SKM-1 treated with dmso at 0.1 percent for 144 hours (cell line): ENCODE results near the gene SLC39A8.
"Not testable (repeated sequence)": the region's sequence is repeated elsewhere in the genome, so short reads cannot be mapped to it uniquely, and the experiment has no call there.

Source experiments
- DNase-seq: peaks from one replicate; lab custom pipeline; 2025; ENCODE audit not compliant: unreplicated experiment; lab: John Stamatoyannopoulos, UW

Gene SLC39A8

DNA sequence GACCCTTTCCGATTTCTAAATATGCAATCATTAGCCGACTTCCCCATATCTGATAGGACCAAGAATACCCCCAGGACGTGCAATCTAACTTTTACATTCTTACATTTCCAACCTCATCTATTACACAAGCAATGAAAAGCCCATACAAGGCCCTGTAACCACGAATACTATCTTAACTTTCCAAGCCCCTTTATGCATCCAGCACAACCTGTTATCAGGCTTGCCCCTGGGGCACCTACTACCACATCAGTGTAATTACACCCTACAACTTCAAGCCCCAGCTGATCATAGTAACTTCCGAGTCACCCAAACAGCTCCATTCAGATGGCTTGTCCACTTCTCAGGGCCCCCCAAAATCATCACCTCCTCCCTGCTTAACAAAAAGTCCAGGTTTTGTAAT, 102.0 kb downstream of the SLC39A8 start:
- not testable (repeated sequence) for DNase-seq

DNA sequence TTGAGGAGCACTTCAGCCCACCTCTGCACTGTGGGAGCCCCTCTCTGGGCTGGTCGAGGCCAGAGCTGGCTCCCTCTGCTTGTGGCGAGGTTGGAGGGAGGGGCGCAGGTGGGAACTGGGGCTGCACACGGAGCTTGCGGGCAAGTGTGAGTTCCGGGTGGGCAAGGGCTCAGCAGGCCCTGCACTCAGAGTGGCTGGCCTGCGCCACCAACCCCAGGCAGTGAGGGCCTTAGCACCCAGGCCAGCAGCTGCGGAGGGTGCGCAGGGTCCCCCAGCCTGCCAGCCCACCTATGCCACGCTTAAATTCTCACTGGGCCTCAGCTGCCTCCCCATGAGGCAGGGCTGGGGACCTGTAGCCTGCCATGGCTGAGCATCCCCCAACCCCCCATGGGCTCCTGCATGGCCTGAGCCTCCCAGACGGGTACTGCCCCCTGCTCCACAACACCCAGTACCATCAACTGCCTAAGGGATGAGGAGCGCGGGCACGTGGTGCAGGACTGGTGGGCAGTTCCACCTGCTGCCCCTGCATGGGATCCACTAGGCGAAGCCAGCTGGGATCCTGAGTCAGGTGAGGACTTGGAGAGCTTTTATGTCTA, 110.9 kb downstream of the SLC39A8 start:
- no peak for DNase-seq

DNA sequence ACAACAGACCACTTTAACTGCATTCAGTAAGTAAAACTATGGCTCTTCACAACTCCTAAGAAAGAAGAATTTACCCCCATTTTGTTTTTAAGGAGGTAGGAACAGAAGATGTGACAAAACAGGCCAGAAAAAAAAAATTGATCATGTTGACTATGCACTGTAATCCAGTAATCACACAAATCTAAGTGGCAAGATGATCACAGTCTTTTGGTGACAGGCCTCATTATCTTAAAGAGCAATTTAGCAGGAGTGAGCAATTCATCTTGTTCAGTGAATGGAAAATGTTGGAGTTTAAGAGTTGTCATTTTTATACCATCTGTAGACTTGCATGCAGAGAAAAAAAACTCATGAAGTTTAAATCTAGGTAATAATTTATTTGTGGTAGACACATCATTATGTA, 115.1 kb downstream of the SLC39A8 start:
- DNase-seq = no peak

DNA sequence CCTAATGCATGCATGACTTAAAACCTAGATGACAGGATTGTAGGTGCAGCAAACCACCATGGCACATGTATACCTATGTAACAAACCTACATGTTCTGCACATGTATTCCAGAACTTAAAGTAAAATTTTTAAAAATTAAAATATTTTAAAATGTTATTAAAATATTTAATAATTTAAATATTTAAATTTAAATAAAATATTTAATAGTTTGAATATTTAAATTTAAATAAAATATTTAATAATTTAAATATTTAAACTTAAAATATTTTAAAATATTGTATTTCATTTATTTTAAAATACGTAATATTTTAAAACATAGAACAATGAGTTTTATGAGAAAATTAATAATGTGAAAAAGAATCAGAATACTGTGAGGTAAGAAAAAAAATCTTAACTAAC, 117.9 kb downstream of the SLC39A8 start:
- DNase-seq = no peak

DNA sequence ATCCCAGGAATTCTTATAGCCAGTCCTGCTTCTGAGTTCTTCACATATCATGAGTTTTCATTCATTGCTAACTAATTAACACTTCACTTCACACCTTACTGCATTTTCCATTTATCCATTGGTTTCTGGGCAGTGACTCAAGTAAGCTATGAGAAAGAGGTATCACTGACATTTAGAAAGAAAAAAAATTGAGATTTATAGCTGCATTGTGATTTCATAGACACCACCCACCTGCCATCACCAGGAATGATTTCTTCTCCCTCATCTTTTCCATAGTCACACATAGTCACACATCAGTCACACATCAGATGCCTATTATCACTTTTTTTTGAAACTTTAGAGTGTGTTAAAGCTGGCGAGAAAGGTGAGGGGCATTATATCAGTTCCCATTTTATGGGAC, 121.8 kb downstream of the SLC39A8 start:
- DNase-seq = no peak

DNA sequence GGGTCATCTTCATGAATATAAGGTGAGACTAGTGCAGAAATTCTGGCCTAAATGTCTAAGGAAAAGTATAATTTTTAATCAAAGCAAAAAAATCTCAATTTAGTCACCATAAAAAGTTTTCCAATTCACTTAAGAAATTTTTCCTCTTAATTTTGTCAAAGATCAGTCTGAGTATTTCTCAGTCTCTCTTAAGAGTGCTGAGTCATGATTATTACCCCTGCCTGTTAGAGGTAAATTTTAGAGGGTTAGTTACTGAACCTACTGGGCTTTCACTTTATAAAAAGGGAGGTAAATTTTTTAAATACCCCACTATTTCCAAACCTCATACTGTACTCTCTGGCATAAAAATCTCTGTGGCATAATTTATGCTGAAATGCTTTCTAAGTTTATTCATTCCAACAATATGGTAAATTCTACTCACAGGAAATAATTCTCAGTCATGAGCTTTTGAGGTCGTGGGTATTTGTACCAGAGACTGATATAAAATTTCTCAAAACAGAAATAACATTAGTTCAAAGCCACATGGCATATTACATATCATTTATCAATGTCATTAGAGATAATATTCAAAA, 122.4 kb downstream of the SLC39A8 start:
- DNase-seq = no peak

DNA sequence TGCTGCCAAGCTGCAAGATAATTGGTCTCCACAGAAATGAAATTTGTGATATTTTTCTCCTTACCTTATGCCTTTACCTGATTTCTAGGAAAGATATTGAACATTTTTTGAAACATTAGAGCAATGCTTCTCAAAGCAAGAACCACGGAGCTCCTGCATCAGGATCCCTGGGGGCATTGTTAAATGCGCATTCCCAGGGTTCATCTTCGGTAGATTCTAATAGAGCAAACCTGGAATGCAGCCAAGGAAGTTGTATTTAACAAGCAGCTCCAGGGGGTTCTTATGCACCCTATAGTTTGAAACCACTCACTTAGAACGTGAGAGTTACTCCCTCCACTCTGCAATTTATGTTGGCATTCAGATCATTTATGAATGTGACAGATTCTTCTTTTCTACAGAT, 126.2 kb downstream of the SLC39A8 start:
- DNase-seq = no peak

DNA sequence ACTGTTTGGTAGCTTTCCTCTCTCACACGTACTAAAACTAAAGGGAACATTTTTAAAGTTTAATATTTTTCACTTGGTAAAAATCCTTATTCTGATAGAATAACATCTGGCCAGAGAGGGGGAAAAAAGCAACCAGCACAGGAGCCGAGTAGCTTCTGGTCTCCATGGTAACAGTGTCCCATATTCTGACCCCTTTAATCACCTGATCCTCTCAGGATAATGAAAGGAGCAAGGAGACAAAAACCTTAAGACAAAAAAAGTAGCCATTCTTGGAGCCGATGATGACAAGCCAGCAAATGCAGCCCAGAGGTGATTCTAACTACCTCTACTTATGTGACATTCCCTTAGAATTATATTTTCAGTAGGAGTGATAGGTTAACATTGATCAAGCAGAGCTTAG, 126.6 kb downstream of the SLC39A8 start:
- no peak for DNase-seq

DNA sequence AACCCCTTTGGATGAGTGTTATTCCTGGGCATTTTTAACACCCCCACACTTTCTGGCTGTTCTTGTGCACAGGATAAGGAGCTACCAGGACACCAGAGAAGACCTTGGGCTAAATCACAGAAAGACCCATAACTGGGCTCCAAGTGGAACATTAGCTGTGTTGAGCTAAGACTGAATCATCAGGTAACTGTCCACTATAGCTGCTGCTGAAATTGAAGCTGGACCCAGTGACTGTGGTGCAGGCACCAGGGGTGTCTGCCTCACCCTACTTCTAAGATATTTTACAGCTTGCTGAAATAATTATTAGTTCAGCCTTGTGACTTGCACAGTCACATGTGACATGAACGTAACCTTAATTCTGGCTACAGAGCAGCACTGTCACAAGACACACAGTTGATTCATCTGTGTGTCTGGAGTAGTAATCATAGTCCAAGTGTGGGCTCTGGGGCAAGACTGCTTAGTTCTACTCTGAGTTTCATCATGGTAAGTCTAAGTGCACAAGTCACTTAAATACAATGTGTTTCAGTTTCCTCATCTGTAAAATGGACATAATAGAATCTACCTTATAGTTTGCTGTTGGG, 127.4 kb downstream of the SLC39A8 start:
- DNase-seq = no peak

DNA sequence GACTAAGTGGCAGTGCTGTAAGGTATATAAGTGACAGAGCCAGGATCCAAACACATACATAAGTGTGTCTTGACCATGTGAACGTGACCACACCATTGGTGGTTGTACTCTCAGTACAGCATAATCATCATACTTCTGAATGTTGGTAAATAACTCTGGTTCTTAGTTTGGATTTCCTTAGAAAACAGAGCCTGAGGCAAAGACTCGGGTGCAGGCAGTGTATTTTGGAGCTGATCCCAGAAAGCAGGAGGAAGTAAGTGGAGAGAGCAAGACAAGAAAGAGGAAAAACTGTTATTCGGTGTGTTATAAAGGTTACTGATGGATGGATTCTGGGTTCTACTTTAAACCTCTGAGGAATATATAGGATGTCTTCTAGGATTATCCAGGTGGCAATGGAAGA, 127.9 kb downstream of the SLC39A8 start:
- DNase-seq = no peak

DNA sequence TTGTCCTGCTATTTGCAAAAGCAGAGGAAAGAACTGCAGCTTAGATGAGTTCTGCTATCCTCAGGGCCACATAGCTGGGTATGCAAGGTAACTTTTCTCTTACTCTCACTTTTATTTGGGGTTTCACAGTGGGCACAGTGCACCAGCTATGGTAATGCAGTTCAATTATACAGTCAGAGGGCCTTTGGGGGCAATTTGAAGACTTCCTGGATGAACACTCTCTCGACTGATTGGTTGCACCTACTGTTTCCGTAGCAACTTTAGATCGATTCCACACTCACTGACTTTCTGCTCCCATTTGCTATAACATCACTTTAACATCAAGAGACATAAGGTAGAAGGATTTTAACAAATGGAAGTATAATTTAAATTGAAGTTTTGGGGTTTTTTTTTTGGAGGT, 128.6 kb downstream of the SLC39A8 start:
- DNase-seq = no peak

DNA sequence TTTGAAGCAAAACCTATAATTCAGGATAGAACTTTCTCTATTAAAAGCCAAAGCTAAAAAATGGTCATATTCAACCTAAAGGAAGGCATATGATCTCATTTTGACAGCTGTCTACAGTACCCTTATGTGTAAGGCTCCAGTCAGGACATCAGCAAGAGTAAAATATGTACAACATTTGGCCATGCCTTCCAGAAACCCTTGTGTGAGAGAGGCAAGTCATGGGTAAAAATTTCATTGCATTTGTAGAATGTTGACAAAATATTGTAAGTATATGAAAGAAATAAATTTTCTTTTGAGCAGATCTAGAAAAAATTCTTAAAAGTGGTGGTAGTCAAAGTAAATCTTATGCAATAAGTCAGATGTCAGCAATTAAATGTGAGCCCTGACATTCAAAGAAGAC, 132.3 kb downstream of the SLC39A8 start:
- DNase-seq = no peak
